Measurements from ENCODE around the gene DSCAML1. TPM values are rescaled to one million over a fixed set of nuclear protein-coding genes. Genes with fewer than 3 reads are reported as not detected.
"Not testable (repeated sequence)": the region's sequence is repeated elsewhere in the genome, so short reads cannot be mapped to it uniquely, and the experiment has no call there.

Gene DSCAML1
- total RNA-seq, 1 donor from 2014 or later: 0.95 TPM

GRCh38 chr11:117457031-117457785 is 339.8 kb downstream of the DSCAML1 start:
- DNase-seq (no peak), ATAC-seq (no peak)
- Histone ChIP-seq H3K9me3 (peaks cover 8% of the 10 kb centered on the region), H3K36me3 (no peaks in the 10 kb centered on the region), H3K4me1 (no peaks in the 10 kb centered on the region), H3K27ac (no peak overlapping the region), H3K27me3 (ENCODE audit: low read depth) (no peaks in the 10 kb centered on the region), H3K4me3 (no peak overlapping the region)
- intact Hi-C loops (cut with DNase I): no loop called here
- no peak for TF ChIP-seq CTCF (IDR thresholded peaks at IDR 0.05)

- intact Hi-C loops (cut with DNase I); H3K9me3 ChIP-seq; DNase-seq; H3K27ac ChIP-seq; H3K4me3 ChIP-seq; H3K27me3 ChIP-seq (ENCODE audit: low read depth); ATAC-seq; H3K4me1 ChIP-seq; H3K36me3 ChIP-seq: not testable (repeated sequence)
These were observed 340.3 kb downstream of the DSCAML1 start for GRCh38 chr11:117456721-117457029.

- DNase-seq (no peak), ATAC-seq (no peak)
- Histone ChIP-seq H3K4me3 (no peak overlapping the region), H3K36me3 (no peaks in the 10 kb centered on the region), H3K27ac (no peak overlapping the region), H3K27me3 (ENCODE audit: low read depth) (no peaks in the 10 kb centered on the region), H3K9me3 (peaks cover 8% of the 10 kb centered on the region), H3K4me1 (no peaks in the 10 kb centered on the region)
- intact Hi-C loops (cut with DNase I): no loop called here
- no peak for TF ChIP-seq CTCF (IDR thresholded peaks at IDR 0.05)
These were observed 340.8 kb downstream of the DSCAML1 start for GRCh38 chr11:117456027-117456720.

GRCh38 chr11:117454564-117454917 is 342.5 kb downstream of the DSCAML1 start:
- Histone ChIP-seq H3K27ac (no peak overlapping the region), H3K4me1 (no peaks in the 10 kb centered on the region), H3K36me3 (no peaks in the 10 kb centered on the region), H3K4me3 (no peak overlapping the region), H3K9me3 (peaks cover 8% of the 10 kb centered on the region), H3K27me3 (ENCODE audit: low read depth) (no peaks in the 10 kb centered on the region)
- intact Hi-C loops (cut with DNase I): no loop called here
- ATAC-seq: no peak
- TF ChIP-seq CTCF (IDR thresholded peaks at IDR 0.05): no peak
- no peak for DNase-seq

GRCh38 chr11:117453886-117454563 is 343.0 kb downstream of the DSCAML1 start:
- TF ChIP-seq CTCF (IDR thresholded peaks at IDR 0.05): no peak
- Histone ChIP-seq H3K36me3 (no peaks in the 10 kb centered on the region), H3K27ac (no peak overlapping the region), H3K4me3 (no peak overlapping the region), H3K4me1 (no peaks in the 10 kb centered on the region), H3K27me3 (ENCODE audit: low read depth) (no peaks in the 10 kb centered on the region), H3K9me3 (peaks cover 8% of the 10 kb centered on the region)
- DNase-seq (no peak), ATAC-seq (no peak)
- intact Hi-C loops (cut with DNase I): no loop called here

Data from lower lobe of right lung (tissue), 2 donors.